ENCODE measurements around the gene PARD3B. TPM values are rescaled to one million over a fixed set of nuclear protein-coding genes. Genes with fewer than 3 reads are reported as not detected.

PARD3B gene
- total and polyA plus RNA-seq, 2 of the 4 experiments (the other 2 are of a cell fraction) = 3.3 to 15.6 TPM

- WGBS, 2 experiments (ENCODE audit: extremely low coverage in 2 of 2, insufficient read length in 1 of 2) = no CpG with 5 or more reads among the region's 4 CpGs
- Histone ChIP-seq H2AK5ac (ENCODE audit: low read depth, low read length) (no peak overlapping the region), H3K9ac (ENCODE audit: low read depth, low read length) (no peak overlapping the region), H3K36me3 (ENCODE audit: control insufficient read depth, insufficient read depth, low read length) (no peaks in the 10 kb centered on the region), H2BK120ac (ENCODE audit: low read depth, low read length) (no peak overlapping the region), H3K4me3 (ENCODE audit: insufficient read depth, low read depth, low read length) (no peak overlapping the region), H3K9me3 (ENCODE audit: control insufficient read depth, insufficient read depth, low read length) (peaks cover 2% of the 10 kb centered on the region; the same call in 1 of the 2 replicates), H3K27me3 (ENCODE audit: control insufficient read depth, insufficient read depth, low read length) (no peaks in the 10 kb centered on the region), H4K91ac (ENCODE audit: insufficient read depth, low read depth, low read length) (no peak overlapping the region), H3K9me1 (ENCODE audit: insufficient read depth, low read length) (0 out of 2 replicates have a peak, but pooled peaks cover 2% of the 10 kb centered on the region), H2AK9ac (replicated peaks; ENCODE audit: low read depth, low read length, poor library complexity) (no peak overlapping the region), H3K4me1 (ENCODE audit: control insufficient read depth, insufficient read depth, low read length) (no peaks in the 10 kb centered on the region), H2BK20ac (ENCODE audit: low read depth, low read length) (no peak overlapping the region), H3K14ac (replicated peaks; ENCODE audit: low read depth, low read length) (no peak overlapping the region), H4K20me1 (ENCODE audit: insufficient read depth, low read length) (no peaks in the 10 kb centered on the region), H3K56ac (ENCODE audit: extremely low read depth, insufficient read depth, low read length) (no peak overlapping the region), H3K18ac (ENCODE audit: low read depth, low read length) (no peak overlapping the region), H2BK5ac (ENCODE audit: low read depth, low read length, poor library complexity, severe bottlenecking) (no peak overlapping the region), H3K27ac (ENCODE audit: insufficient read depth, low read length) (no peak overlapping the region), H3K79me1 (ENCODE audit: low read depth in 1 of 2, low read length in 2 of 2) (no peaks in the 10 kb centered on the region), H3K4me2 (ENCODE audit: low read depth, low read length) (no peak overlapping the region), H2AFZ (replicated peaks; ENCODE audit: low read length, poor library complexity) (no peak overlapping the region), H2BK15ac (ENCODE audit: low read depth, low read length) (no peak overlapping the region), H3K4ac (ENCODE audit: low read depth, low read length) (no peak overlapping the region), H3K23ac (ENCODE audit: low read depth, low read length) (no peak overlapping the region), H4K8ac (ENCODE audit: low read depth in 2 of 2, low read length in 2 of 2) (no peak overlapping the region), H4K5ac (ENCODE audit: low read depth, low read length) (no peak overlapping the region)
- no peak for DNase-seq
- intact Hi-C loops (cut with micrococcal nuclease) = no loop called here
- in situ Hi-C loops (cut with MboI; ENCODE audit: low sequenced_read_pairs) = no loop called here
- TF ChIP-seq SMC3 (IDR thresholded peaks at IDR 0.05; ENCODE audit: low read depth, low read length) (no peak), CTCF (conservative IDR thresholded peaks at IDR 0.05; ENCODE audit: low read depth, low read length) (no peak), FOS (IDR thresholded peaks at IDR 0.05; ENCODE audit: low read depth, low read length) (no peak), POLR2A (IDR thresholded peaks at IDR 0.05; ENCODE audit: low read depth, low read length) (no peak), ELK1 (IDR thresholded peaks at IDR 0.05; ENCODE audit: borderline replicate concordance, low read depth, low read length) (no peak), CHD1 (IDR thresholded peaks at IDR 0.05; ENCODE audit: low read depth, low read length) (no peak), MAFK (IDR thresholded peaks at IDR 0.05; ENCODE audit: low read depth, low read length) (no peak), CEBPB (IDR thresholded peaks at IDR 0.05; ENCODE audit: low read depth, low read length) (no peak), BHLHE40 (IDR thresholded peaks at IDR 0.05; ENCODE audit: low read depth, low read length) (no peak), RFX5 (IDR thresholded peaks at IDR 0.05; ENCODE audit: low read depth, low read length) (no peak), RAD21 (IDR thresholded peaks at IDR 0.05; ENCODE audit: low read length) (no peak), NFE2L2 (IDR thresholded peaks at IDR 0.05; ENCODE audit: low read depth, low read length) (no peak), RCOR1 (IDR thresholded peaks at IDR 0.05; ENCODE audit: insufficient replicate concordance, low read length) (no peak), MXI1 (IDR thresholded peaks at IDR 0.05; ENCODE audit: borderline replicate concordance, low read depth, low read length) (no peak), USF2 (IDR thresholded peaks at IDR 0.05; ENCODE audit: low read depth, low read length) (no peak), MAZ (IDR thresholded peaks at IDR 0.05; ENCODE audit: borderline replicate concordance, low read depth, low read length) (no peak)
- no peak for ATAC-seq (ENCODE audit: low read depth)
- POLR2A ChIA-PET (ENCODE audit: unreplicated experiment) = no interaction called here
- dilution Hi-C loops (cut with HindIII; ENCODE audit: low sequenced_read_pairs, unreplicated experiment) = no loop called here
- BruUV-seq (replicated peaks) = no TSS peak
- CTCF ChIA-PET = no interaction called here
Measured at GRCh38 chr2:204510709-204511420, 34.4 kb upstream of the PARD3B start.
